Measurements from ENCODE around the gene RAB31.
"Not testable (repeated sequence)": the region's sequence is repeated elsewhere in the genome, so short reads cannot be mapped to it uniquely, and the experiment has no call there.

Gene RAB31

DNA sequence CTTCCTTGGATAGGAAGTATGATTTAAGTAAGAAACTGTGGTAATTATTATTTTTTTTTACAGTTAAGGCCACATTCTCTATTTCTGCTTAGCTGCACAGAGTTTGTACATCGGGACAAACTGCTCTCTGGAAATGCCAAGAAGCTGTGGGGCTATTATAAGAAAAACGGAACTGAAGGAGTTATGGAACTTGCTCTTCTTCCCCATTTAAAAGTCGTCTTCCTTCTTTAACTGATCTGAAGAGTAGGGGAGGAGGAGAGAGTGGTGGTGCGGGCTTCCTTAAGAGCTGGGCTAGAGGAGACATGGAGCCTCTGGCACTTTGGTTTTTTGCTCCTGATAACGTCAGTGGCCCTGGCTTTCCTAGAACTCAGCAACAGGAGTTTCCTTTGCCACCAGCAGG, 54.4 kb downstream of the RAB31 start:
- no peak for DNase-seq

DNA sequence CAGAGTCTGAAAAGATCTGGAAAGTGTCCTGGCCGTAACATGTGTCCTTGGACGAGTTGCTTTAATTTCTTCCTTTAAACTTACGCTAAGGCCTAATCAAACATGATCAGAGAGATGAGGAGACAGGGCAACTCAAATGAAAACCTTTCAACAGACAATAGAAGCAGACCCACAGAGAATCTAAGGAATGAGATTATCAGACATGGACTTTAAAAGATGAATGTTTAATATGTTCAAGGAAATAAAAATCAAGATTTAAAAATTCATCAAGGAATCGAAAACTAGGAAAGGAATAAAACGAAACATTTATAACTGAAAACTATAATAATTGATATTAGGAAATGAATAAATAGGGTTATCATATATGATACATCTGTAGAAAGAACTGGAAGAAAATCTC, 55.1 kb downstream of the RAB31 start:
- no peak for DNase-seq

DNA sequence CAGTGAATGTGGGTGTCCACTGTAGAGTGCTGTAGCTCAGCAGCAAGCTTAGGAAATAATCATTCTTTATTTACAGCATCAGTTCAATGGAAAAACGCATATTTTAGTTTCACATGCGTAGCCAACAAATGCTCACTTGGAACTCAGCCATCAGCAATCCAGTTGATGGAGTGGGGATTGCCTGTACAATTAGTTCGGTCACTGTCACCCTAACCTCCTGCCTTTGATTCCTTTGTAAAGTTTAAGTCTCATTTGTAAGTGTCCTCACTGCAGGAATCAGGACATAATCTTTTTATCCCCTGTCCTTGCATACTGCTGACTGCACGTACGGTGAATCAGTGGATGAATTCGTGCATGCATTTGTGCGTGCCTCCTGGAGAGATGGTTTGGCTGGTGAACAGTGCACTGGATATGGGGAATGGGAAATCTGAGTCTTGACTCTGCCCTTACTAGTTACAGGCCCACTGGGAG, 55.9 kb downstream of the RAB31 start:
- no peak for DNase-seq

DNA sequence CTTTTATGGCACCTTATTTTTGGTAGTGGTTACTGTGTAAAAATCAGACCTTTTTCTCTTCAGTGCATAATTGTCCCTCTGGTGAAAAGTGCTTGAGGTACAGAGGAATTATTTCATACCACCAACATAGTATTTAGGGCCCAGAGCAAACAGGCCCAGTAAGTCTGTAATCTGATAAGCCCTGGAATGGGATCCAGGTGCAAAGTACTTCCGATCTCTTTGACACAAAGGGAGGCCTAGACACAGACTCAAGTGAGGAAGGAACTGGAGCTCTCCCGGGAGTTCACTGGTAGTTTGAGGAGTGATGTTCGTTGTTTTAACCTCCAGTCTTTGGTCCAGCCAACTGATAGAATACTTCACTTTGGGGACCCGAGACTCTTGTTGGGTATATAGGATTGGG, 57.4 kb downstream of the RAB31 start:
- no peak for DNase-seq

DNA sequence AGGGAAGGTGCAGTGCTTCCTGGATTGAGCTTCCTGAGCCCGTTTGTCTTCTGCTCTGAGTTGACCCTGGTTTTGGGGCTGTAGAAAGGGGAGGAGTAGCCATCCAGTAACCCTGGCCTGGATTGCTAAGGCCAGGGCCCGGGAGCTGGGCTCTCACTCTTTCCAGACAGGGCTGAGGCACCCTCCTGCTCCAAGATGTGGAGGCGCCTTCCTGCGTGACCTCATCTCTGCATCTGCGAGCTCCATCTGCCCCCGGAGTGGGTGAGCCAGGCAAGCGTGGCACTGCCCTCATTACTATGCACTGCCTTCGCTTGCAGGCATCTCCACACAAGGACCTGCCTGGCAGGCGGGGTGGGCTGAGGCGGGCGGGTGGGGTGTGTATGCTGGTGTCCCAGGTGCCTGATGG, 58.0 kb downstream of the RAB31 start:
- DNase-seq = no peak

DNA sequence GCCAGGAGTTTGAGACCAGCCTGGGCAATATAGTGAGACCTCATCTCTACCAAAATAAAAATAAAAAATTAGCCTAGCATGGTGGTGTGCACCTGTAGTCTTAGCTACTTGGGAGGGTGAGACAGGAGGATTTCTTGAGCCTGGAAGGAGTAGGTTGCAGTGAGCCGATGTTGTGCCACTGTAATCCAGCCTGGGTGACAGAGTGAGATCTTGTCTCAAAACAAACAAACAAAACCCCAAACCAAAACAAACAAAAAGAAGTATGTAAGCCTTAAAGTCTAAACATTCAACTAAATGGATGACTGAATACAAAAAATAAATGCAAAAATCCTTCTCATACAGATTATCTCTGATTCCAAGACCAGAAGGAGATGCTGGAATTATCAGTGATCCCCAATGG, 58.6 kb downstream of the RAB31 start:
- DNase-seq = no peak

DNA sequence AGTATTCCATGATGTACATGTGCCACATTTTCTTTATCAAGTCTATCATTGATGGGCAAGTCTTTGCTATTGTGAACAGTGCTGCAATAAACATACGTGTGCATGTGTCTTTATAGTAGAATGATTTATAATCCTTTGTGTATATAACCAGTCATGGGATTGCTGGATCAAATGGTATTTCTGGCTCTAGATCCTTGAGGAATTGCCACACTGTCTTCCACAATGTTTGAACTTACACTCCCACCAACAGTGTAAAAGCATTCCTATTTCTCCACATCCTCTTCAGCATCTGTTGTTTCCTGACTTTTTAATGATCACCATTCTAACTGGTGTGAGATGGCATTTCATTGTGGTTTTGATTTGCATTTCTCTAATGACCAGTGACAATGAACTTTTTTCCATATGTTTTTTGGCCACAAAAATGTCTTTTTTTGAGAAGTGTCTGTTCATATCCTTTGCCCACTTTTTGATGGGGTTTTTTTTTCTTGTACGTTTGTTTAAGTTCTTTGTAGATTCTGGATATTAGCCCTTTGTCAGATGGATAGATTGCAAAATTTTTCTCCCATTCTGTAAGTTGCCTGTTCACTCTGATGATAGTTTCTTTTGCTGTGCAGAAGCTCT, 60.1 kb downstream of the RAB31 start:
- DNase-seq = not testable (repeated sequence)

DNA sequence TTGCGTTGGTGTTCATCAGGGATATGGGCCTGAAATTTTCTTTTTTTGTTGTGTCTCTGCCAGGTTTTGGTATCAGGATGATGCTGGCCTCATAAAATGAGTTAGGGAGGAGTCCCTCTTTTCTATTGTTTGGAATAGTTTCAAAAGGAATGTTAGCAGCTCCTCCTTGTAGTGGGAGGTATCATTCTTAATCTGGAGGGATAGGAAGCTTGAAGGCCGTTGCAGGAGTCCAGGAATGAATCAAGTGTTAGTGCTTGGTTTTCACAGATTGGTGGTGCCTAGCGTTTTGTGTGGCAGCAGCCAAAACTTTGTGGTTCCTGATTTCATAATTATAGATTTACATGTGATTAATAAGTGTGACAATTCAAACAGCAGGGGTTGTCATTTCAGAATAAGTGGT, 62.0 kb downstream of the RAB31 start:
- DNase-seq = not testable (repeated sequence)

DNA sequence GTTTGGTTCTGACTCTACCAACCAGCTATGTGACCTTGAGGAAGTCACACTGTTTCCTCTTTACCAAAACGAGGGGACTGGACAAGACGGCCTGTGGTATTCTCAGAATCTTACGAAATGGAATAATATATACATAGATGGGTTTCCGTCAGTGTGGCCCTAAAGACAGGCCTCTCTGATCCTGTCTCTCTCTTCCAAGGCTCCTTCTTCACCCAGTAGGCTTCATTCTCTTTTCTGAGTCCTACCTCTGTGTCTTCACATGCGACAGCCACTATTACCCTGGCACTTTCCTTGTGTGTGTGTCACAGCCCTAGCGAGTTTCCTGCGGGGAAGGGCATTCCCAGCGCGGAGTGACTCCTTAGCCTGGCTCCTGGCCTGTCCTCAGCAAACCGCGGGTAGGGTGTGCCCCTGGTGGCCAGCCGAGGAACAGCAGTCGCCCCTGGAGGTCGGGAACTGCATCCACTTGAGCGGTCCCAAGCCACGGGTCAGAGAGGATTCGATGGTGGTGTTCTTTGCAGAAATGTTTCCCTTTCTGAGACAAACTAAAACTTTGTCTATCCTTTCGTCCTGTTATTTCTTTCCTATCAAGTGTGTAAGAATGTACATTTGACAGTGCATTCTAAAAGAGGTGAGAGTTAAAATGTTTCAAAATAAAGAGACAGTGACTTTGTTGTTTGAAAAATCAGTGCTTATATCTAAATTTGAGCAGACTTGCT, 63.3 kb downstream of the RAB31 start:
- peak; percentile 50 for DNase-seq

DNA sequence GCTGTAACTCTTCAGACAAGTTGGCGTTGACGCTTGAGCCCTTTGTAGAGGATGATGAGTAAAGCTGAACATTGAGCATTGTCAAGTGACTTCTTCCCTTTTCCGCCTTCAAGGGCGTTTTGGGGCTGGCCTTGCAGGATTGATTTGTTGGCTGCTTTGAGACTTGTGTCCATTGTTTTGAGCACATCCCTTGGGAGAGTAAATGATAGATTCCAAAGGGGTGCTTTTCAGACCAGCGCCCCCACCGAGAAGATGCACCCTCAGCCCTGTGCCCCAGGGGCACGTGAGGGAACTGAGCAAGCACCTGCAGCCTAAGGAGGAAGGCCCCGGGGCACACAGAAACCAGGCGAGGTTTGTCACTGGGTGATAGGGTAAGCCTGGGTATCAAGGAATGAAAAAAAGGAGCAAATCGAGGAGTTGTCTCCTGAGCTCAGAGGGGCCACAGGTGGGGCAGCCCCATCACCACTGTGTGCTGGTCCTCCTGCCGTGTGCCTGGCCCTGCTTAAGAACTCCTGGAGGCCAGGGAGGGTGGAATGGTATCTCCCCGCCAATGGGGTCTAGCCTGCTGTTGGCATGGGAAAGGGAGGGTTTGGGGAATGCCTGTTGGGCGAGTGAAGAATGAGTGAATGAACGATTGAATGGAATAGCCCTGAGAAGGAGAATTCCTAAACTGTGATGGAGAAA, 64.0 kb downstream of the RAB31 start:
- no peak for DNase-seq

DNA sequence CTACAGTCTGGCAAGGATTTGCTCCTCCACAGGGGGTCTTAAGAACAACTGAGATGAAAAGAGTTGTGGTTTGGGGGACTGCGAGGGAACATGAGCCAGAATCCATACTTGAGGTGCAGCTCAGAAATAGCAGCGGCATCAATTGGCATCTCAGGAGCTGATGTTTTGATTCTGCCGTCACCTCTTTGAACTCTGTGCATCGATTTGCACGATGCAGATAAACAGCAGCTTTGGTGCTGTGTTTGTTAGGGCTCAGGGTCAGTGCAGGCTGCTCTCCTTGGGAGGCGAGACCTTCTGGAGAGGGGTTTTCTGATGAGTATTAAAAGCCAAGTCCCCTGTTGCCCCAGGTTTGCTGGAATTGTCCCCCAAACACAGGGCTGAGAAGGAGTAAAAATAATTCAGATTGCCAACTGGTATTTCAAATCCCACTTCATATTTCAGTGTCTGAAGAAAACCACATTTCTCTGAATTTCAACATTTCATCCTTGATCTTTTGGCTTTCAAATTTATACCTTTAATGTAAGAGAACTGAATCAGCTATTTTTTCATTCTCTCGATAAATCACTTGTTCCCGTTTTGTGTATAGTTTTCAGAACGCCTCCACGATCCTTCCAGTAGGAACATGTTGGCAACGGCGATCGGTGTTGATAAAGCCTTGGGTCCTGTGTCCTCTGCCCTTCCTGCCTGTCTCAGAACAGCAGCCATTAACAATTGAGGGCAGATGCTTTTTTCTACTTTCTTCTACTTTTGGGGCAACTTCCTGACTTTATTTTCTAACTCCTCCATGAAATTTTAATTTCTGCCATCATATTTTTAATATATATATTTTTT, 65.0 kb downstream of the RAB31 start:
- DNase-seq = no peak

DNA sequence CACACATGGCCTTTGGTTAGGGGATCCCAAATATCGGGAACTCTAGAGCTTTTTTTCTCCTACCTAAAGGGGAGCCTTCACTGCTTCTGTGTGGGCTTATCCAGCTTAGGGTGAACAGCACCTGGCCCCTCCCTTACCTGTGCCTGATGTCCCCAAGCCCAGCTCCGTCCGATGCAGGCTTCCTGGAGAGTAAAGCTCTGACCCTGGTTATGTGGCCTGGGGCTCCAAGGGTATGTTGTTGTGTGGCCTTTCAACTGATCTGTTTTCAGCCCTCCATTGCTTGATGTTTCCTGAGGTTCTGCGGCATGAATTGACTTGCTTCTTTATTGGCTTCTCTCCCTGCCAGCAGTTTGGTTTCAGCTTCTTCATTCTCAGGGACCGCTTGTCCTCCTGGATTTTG, 66.0 kb downstream of the RAB31 start:
- DNase-seq = no peak

DNA sequence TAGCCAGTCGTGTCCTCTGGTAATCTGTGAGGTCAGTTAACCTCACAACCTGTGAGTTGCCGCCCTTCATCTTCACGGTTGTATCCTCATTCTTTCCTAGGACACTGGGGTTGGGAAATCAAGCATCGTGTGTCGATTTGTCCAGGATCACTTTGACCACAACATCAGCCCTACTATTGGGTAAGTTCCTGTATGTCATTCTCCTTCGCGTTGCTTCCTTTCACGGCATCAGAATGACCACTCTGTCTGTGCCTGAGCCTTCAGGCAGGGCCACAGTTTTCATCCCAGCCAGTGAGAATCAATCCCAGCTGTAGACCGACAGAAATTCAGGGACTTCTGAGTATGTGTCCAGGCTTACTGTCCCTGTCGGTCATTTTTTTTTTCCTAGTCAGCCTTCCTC, 67.1 kb downstream of the RAB31 start:
- no peak for DNase-seq

DNA sequence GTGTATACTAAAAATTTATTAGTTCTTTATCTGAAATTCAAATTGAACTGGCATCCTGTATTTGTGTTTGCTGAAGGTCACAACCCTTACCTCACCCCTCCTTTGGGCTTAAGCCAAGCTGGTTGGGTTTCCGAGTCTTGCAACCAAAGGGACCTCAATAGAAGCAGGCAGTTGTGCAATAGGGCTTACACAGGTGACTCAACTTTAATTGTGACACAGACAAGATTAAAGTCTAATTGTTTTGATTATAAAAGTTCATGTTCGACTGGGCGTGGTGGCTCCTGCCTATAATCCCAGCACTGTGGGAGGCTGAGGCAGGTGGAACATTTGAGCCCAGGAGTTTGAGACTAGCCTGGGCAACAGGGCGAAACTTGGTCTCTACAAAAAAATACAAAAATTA, 71.5 kb downstream of the RAB31 start:
- DNase-seq = no peak

DNA sequence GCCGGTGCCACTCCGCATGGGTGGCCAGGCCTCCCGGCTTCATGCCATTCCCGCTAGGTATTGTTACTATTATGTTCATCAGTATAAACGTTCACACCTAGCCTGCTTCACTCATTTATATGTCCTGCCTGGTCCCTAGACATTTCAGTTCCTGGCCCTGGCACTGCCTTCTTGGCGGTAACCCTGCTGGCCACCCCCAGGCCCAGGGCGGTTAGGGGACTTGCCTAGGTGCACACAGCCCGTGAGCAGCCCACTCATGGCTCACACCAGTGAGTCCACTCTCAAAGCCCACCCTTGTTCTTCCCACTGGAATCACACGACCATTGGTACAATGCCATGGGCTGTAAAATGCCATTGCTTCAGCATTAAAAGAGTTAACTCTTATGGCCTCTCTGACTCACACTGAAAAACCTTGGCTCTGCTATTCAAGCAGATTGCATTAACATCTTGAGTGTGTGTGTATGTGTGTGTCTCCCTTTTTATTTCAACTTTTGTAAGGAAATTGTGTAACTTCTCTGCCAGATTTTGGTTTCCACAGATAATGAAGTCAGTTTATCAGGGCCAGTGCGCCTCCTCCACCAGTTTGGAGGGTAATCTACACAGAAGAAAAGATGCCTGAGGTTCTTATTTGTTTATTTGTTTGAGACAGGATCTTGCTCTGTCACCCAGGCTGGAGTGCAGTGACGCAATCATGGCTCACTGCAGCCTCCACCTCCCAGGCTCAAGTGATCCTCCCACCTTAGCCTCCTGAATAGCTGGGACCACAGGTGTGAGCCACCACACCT, 74.2 kb downstream of the RAB31 start:
- no peak for DNase-seq

DNA sequence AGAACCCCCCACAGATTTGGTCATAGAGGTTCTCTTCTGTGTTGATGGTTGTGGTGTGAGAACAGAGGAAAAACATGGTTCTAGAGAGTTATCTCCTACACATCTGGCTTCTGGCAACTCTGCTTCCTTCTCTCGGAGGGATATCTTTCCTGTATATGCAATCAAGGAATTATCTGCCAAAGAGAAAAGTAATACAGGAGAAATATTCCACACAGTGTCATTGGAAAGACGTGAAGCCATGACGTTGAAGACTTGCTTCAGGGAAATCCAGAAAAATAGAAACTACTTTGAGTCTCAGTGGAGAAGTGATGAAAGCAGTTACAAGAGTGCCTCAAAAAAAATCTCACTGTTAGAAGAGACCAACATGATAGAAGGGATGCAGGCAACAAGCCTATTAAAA, 78.5 kb downstream of the RAB31 start:
- DNase-seq = no peak

DNA sequence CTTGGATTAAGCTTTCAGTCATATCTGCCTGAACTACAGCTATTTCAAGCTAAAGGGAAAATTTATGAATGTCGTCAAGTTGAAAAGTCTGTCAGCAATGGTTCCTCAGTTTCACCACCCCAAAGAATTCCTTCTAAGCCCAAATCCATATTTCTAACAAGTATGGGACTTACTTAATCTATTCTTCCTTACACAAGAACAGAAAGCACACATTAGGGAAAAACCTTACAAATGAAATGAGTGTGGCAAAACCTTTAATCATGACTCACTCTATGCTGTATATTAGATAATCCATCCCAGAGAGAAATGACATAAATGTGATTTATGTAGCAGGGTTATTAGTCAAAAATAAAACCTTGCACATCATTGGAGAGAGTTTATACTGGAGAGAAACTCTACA, 78.9 kb downstream of the RAB31 start:
- DNase-seq = no peak

DNA sequence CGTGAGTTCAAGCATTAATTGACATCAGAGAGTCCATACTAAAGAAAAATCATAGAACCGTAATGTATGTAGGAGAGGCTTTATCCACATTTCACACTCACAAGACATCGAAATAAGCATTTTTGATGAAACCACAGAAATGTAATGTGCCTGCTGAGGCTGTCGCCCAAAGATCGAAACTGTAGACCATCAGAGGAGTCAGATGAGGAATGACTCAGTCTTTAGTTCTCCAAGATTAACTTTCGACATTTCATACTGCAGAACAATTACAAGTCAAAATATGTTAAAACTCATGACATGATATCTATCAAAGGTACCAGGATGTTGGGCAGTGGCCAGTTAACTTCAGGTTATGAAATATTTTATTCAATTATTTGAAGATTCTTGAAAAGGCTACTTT, 79.6 kb downstream of the RAB31 start:
- DNase-seq = no peak

DNA sequence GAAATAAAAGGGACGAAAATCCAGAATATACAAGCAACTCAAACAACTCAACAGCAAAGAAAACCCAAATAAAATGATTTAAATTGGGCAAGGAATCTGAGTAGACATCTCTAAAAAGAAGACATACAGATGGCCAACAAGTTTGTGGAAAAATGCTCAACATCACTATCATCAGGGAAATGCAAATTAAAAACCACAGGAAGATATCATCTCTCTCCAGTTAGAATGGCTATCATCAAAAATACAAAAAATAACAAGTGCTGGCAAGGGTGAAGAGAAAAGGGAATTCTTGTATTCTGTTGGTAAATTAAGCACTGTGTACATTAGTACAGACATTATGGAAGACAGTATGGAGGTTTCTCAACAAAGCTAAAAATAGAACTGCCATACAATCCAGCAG, 80.0 kb downstream of the RAB31 start:
- no peak for DNase-seq

DNA sequence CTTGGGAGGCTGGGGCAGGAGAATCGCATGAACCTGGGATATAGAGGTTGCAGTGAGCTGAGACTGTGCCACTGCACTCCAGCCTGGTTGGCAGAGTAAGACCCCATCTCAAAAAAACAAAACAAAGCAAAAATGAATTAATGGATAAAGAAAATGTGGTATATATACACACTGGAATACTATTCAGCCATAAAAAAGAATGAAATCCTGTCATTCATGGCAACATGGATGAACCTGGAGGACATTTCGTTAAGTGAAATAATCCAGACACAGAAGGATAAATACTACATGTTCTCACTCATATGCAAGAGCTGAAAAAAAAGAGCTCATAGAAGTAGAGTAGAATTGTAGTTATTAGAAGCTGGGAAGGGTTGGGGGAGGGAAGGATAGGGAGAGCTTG, 80.8 kb downstream of the RAB31 start:
- no peak for DNase-seq

DNA sequence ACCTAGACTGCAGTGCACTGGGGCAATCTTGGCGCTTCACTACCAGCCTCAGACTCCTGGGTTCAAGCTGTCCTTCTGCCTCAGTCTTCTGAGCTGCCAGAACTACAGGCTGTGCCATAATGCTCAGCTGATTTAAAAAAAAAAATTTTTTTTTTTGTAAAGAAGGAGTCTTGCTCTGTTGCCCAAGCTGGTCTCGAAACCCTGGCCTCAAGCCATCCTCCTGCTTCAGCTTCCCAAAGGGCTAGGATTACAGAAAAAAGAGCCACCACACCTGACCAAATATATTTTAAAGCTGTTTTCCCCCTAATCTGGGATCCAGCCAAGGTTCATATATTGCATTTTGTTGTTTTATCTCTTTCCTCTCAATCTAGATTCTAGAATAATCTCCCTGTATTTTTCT, 82.2 kb downstream of the RAB31 start:
- DNase-seq = no peak

DNA sequence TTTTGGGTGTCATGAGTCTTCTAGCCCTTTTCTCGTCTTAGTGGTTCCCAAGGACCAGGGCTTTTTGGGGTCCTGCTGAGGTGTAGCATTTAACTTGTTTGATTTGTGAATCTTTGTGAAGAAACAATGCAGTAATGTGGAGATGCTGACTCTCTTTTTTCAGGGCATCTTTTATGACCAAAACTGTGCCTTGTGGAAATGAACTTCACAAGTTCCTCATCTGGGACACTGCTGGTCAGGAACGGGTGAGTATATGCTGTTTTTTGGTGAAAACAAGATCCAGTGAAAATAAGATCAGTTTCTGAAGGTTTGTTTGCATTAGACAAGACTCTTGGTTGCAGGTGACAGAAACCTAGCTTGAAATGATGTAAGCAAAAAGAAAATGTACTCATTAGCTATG, 83.9 kb downstream of the RAB31 start:
- no peak for DNase-seq
